Type B pancreatic cell (in vitro differentiated cells): ENCODE measurements around the gene TNPO1. TPM values are rescaled to one million over a fixed set of nuclear protein-coding genes. Genes with fewer than 3 reads are reported as not detected.
"Not testable (repeated sequence)": the region's sequence is repeated elsewhere in the genome, so short reads cannot be mapped to it uniquely, and the experiment has no call there.

Experiments
- DNase-seq: peaks from one replicate; pipeline ENCODE4 v3.0.0; 2021; ENCODE audit warnings: mixed read lengths; ENCODE audit not compliant: unreplicated experiment; ENCODE audit errors: extremely low spot score
- H3K27ac Mint-ChIP-seq: 2 replicates; pipeline ENCODE4 v1.8.0; 2021; ENCODE audit warnings: mild to moderate bottlenecking, mixed read lengths
- H3K27me3 Mint-ChIP-seq: 2 replicates; pipeline ENCODE4 v1.8.0; 2021; ENCODE audit warnings: mixed read lengths
- H3K36me3 Mint-ChIP-seq: 2 replicates; pipeline ENCODE4 v1.8.0; 2021; ENCODE audit warnings: mixed read lengths
- H3K4me1 Mint-ChIP-seq: one replicate; pipeline ENCODE4 v1.8.0; 2021; ENCODE audit warnings: mixed read lengths; ENCODE audit not compliant: unreplicated experiment
- H3K4me3 Mint-ChIP-seq: 2 replicates; pipeline ENCODE4 v1.8.0; 2021; ENCODE audit warnings: mild to moderate bottlenecking, mixed read lengths
- H3K9me3 Mint-ChIP-seq: 2 replicates; pipeline ENCODE4 v1.8.0; 2021; ENCODE audit warnings: mixed read lengths
- total RNA-seq: library from RNA; stranded (reverse); gene quantifications from 2 replicates; pipeline ENCODE4 v1.2.1, GENCODE V29; 2021; ENCODE audit warnings: low replicate concordance
- TF ChIP-seq, protein P1 (sequence below): fragments of 200-600 bp; sonication (generic); conservative IDR thresholded peaks from 2 replicates; pipeline ENCODE4 v1.5.0; 2021; ENCODE audit warnings: antibody characterized with exemption, mild to moderate bottlenecking

TNPO1 gene
- total RNA-seq, 1 donor from 2014 or later, result 131 TPM

DNA sequence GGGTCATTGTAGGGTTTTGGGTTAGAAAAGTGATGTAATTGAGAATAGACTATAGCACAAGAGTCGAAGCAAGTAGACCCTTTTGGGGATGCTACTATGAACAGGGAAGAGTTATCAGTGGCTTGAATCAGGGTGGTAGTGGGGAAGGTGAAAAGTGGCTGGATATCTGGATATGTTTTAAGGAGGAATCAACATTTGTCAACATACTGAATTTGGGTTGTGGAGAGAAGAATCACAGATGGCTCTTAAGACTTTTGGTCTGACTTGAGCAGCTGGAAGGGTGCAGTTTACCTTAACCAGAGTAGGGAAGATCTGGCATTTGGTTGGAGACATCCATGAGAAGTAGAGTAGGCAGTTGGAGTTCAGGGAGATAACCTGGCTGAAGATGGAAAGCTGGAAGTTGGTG, 100.9 kb downstream of the TNPO1 start:
- Mint-ChIP-seq H3K9me3 (no peaks in the 10 kb centered on the region), H3K27ac (peak overlapping the region; percentile 4)

DNA sequence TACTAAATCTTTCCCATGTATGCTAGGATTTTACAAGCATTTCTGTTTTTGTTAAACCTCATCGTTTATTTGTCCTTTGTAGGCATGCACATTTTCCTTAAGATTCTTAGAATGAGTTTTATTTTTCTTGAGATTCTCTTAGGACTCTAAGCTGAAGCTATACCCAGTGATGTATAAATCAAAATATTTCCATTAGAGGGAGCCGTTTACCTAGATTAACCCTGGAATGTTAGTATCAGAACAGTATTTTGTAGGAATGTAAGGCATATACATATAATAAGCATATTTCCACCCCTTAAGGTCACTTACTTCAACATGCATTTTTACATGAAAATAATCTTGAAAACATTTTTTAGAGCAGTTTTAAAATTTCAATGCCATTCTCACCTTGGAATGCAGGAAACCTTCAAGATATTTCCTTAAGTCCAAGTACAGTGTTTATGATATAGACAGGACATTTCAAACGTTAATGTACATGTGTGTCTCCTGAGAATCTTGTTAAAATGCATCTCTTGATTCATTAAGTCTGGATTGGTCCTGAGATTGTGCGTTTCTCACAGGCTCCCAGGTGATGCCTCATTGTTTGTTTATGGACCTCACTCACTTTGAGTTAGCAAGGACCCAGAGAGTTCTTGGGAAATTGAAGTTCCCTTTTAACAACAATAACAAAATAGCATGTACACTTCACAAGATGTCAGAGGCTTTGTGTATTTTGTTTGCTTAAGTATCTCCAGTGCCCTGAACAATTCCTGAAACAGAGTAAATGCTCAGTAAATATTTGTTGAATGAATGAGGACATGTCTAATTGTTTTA, 104.4 kb downstream of the TNPO1 start:
- no peaks in the 10 kb centered on the region for H3K27me3 Mint-ChIP-seq
- H3K4me1 Mint-ChIP-seq, result peaks cover 10% of the 10 kb centered on the region
- DNase-seq, result no peak
- H3K27ac Mint-ChIP-seq, result no peak overlapping the region
- no peaks in the 10 kb centered on the region for H3K36me3 Mint-ChIP-seq
- TF ChIP-seq, protein P1, sequence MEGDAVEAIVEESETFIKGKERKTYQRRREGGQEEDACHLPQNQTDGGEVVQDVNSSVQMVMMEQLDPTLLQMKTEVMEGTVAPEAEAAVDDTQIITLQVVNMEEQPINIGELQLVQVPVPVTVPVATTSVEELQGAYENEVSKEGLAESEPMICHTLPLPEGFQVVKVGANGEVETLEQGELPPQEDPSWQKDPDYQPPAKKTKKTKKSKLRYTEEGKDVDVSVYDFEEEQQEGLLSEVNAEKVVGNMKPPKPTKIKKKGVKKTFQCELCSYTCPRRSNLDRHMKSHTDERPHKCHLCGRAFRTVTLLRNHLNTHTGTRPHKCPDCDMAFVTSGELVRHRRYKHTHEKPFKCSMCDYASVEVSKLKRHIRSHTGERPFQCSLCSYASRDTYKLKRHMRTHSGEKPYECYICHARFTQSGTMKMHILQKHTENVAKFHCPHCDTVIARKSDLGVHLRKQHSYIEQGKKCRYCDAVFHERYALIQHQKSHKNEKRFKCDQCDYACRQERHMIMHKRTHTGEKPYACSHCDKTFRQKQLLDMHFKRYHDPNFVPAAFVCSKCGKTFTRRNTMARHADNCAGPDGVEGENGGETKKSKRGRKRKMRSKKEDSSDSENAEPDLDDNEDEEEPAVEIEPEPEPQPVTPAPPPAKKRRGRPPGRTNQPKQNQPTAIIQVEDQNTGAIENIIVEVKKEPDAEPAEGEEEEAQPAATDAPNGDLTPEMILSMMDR, result peak; percentile 60
- H3K9me3 Mint-ChIP-seq, result peaks cover under 1% of the 10 kb centered on the region
- H3K4me3 Mint-ChIP-seq, result no peak overlapping the region

More for the DNA sequence above, 100.9 kb downstream of the TNPO1 start:
- peaks cover 10% of the 10 kb centered on the region for H3K4me1 Mint-ChIP-seq
- no peak overlapping the region for H3K4me3 Mint-ChIP-seq
- DNase-seq, result no peak
- H3K27me3 Mint-ChIP-seq, result no peaks in the 10 kb centered on the region
- peaks cover 4% of the 10 kb centered on the region for H3K36me3 Mint-ChIP-seq
- TF ChIP-seq, protein P1, result no peak

DNA sequence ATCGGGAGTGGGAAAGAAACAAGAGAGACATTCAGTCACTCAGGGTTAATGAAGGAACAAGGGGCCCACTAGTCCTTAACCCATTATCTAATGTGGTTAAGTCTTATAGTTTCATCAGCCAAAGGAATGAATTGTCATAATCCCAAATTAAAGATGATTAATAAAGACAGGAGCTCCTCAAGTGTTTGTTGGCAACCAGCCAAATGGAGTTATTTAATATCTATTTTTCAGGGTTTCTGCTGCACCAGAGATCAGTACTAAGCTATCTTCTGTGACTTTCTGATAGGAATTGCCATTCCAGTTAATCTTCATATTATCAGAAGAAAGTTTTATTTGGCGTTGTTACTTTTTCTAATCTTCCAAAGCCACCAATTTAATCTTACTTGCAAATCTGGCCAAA, 105.4 kb downstream of the TNPO1 start:
- Mint-ChIP-seq H3K4me3 (no peak overlapping the region), H3K27ac (no peak overlapping the region), H3K4me1 (peaks cover 10% of the 10 kb centered on the region), H3K36me3 (no peaks in the 10 kb centered on the region), H3K27me3 (no peaks in the 10 kb centered on the region), H3K9me3 (peaks cover 5% of the 10 kb centered on the region)
- no peak for DNase-seq
- TF ChIP-seq, protein P1, result no peak

DNA sequence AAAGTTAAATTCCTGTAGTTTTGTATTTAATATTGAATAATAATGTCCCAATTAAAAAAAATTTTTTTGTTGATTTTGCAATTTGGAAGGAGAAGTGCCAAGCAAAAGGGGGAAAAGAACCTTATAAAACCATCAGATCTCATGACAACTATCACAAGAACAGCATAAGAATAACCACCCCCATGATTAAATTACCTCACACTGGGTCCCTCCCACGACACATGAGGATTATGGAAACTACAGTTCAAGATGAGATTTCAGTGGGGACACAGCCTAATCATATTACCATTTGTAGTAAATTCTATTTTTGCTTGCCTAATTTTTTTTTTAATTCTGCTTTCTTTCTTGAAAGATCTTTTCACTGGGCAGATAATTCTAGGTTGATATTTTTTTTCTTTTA, 106.0 kb downstream of the TNPO1 start:
- Mint-ChIP-seq H3K9me3 (peaks cover 10% of the 10 kb centered on the region), H3K27ac (no peak overlapping the region), H3K27me3 (no peaks in the 10 kb centered on the region), H3K36me3 (no peaks in the 10 kb centered on the region), H3K4me3 (no peak overlapping the region), H3K4me1 (peaks cover 10% of the 10 kb centered on the region)
- DNase-seq, result no peak
- TF ChIP-seq, protein P1, result no peak

DNA sequence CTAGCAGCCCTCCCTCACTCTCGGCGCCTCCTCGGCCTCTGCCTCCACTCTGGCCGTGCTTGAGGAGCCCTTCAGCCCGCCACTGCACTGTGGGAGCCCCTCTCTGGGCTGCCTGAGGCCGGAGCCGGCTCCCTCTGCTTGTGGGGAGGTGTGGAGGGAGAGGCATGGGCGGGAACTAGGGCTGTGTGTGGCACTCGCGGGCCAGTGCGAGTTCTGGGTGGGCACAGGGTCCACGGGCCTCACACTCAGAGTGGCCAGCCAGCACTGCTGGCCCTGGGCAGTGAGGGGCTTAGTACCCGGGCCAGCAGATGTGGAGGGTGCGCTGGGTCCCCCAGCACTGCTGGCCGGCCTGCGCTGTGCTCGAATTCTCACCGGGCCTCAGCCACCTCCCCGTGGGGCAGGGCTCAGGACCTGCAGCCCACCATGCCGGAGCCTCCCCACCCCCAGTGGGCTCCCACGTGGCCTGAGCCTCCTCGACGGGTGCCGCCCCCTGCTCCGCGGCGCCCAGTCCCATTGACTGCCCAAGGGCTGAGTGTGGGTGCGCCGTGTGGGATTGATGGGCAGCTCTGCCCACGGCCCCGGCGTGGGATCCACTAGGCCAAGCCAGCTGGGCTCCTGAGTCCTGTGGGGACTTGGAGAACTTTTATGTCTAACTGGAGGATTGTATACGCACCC, 109.0 kb downstream of the TNPO1 start:
- TF ChIP-seq, protein P1, result no peak
- H3K27me3 Mint-ChIP-seq, result no peaks in the 10 kb centered on the region
- no peak overlapping the region for H3K27ac Mint-ChIP-seq
- H3K36me3 Mint-ChIP-seq, result no peaks in the 10 kb centered on the region
- H3K4me1 Mint-ChIP-seq, result peaks cover 10% of the 10 kb centered on the region
- H3K4me3 Mint-ChIP-seq, result no peak overlapping the region
- DNase-seq, result no peak
- peaks cover 10% of the 10 kb centered on the region for H3K9me3 Mint-ChIP-seq

DNA sequence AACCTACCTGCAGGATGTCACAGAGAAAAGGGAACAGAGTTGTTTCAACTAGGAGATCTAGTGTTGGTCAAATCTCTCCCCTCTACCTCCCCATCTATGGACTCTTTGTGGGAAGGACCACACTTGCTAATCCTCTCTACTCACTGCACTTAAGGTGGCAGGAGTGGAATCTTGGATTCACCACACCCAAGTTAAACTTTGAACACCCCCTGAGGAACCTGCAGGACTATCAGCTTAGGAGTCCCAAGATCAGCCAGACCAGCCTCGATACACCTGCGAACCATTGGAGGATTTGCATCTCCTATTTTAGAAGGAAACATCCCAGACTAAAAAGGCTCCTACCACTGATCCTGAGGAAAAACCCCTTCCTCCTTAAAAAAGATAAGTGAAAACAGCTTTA, 116.2 kb downstream of the TNPO1 start:
- Mint-ChIP-seq H3K27me3 (peaks cover 11% of the 10 kb centered on the region), H3K9me3 (peaks cover 18% of the 10 kb centered on the region)
- H3K4me3 Mint-ChIP-seq, DNase-seq, H3K36me3 Mint-ChIP-seq, H3K27ac Mint-ChIP-seq, H3K4me1 Mint-ChIP-seq: not testable (repeated sequence)

DNA sequence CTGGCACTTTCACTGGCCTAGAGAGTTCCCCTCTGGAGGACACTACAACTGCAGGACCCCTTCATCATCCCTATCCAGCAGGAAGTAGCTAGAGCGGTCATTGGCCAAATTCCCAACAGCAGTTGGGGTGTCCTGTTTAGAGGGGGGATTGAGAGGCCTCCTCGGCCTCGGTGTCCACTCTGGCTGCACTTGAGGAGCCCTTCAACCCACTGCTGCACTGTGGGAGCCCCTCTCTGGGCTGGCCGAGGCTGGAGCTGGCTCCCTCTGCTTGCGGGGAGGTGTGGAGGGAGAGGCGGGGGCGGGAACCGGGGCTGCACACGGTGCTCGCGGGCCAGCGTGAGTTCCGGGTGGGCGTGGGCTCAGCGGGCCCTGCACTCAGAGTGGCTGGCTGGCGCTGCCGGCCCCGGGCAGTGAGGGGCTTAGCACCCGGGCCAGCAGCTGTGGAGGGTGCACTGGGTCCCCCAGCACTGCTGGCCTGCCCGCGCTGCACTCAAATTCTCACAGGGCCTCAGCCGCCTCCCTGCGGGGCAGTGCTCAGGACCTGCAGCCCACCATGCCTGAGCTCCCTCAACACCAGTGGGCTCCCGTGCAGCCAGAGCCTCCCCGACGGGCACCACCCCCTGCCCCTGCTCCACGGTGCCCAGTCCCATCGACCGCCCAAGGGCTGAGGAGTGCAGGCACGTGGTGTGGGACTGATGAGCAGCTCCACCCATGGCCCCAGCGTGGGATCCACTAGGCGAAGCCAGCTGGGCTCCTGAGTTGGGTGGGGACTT, 118.7 kb downstream of the TNPO1 start:
- H3K27ac Mint-ChIP-seq, H3K4me3 Mint-ChIP-seq, H3K36me3 Mint-ChIP-seq, DNase-seq: not testable (repeated sequence)
- Mint-ChIP-seq H3K9me3 (peaks cover 23% of the 10 kb centered on the region), H3K27me3 (peaks cover 11% of the 10 kb centered on the region), H3K4me1 (peaks cover 13% of the 10 kb centered on the region)
